Mammary epithelial cell (primary cell): ENCODE data around the gene DDX41.

Experiments
- EZH2 ChIP-seq: IDR thresholded peaks from 2 replicates; pipeline ENCODE4 v1.6.1; 2012; ENCODE audit warnings: low read length, inconsistent platforms, borderline replicate concordance
- TF ChIP-seq, protein P1 (sequence below), 2 donors: IDR thresholded peaks in 1 of 2; conservative IDR thresholded peaks in 1 of 2; 2 replicates each; pipeline ENCODE4 v1.5.1; 2011 to 2012; ENCODE audit warnings: inconsistent platforms in 2 of 2, low read length in 2 of 2, mild to moderate bottlenecking in 2 of 2, control low read depth in 1 of 2, low read depth in 1 of 2; ENCODE audit not compliant: insufficient read depth in 1 of 2; ENCODE audit errors: extremely low read depth in 1 of 2

DNA sequence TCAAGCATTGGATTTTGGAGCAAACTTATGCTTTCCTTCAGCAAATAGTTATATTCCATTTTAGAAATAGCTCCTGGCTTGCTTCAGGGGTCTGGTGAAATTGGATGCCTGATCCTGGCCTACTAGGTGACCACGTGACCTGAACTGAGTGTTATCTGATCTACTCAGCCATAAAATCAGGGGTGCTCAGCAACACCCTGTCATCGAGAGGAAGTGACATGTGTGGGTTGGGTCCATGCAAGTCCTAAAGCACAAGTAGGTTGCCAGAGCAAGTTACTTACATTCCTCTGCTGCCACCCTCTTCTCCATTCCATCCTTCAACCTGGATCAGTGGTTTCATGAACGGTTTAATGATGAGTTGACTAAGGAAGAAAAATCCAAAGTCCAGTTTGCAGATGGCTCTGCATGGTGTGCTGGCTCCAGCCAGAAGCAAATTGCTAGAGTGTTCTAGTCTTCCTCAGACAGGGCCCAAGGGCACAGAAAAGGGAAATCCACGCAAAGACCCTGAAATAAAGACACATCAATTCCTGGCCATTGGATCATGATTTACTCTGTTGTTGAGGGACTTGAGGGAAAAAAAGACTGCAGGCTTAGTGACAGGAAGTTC is 40.4 kb upstream of the DDX41 start:
- TF ChIP-seq, protein P1, sequence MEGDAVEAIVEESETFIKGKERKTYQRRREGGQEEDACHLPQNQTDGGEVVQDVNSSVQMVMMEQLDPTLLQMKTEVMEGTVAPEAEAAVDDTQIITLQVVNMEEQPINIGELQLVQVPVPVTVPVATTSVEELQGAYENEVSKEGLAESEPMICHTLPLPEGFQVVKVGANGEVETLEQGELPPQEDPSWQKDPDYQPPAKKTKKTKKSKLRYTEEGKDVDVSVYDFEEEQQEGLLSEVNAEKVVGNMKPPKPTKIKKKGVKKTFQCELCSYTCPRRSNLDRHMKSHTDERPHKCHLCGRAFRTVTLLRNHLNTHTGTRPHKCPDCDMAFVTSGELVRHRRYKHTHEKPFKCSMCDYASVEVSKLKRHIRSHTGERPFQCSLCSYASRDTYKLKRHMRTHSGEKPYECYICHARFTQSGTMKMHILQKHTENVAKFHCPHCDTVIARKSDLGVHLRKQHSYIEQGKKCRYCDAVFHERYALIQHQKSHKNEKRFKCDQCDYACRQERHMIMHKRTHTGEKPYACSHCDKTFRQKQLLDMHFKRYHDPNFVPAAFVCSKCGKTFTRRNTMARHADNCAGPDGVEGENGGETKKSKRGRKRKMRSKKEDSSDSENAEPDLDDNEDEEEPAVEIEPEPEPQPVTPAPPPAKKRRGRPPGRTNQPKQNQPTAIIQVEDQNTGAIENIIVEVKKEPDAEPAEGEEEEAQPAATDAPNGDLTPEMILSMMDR (conservative IDR thresholded peaks at IDR 0.05 in 1 of 2, IDR thresholded peaks at IDR 0.05 in 1 of 2; ENCODE audit: extremely low read depth in 1 of 2, insufficient read depth in 1 of 2, low read depth in 1 of 2, low read length in 2 of 2): no peak
- TF ChIP-seq EZH2: no peak
